Cardiac fibroblast (primary cell): Measurements from ENCODE around the gene EME2.
A peak's percentile ranks its signal among the peaks of the same experiment; 100 is the strongest.

ENCODE experiments used
- DNase-seq, 2 donors: peaks; one replicate each; pipeline versions ENCODE4 v3.0.0 to v3.0.0-alpha.2; 2010; ENCODE audit warnings: low read depth in 2 of 2
- H3K4me3 ChIP-seq, 2 donors: replicated peaks in 1 of 2; 1 replicate in 1 of 2; 2 replicates in 1 of 2; pipeline ENCODE4 v1.5.1; 2011; ENCODE audit warnings: low read depth in 2 of 2, low read length in 2 of 2, mild to moderate bottlenecking in 2 of 2, moderate library complexity in 1 of 2
- CTCF ChIP-seq: IDR thresholded peaks from one replicate; pipeline ENCODE4 v1.5.1; 2011; ENCODE audit warnings: low read depth, mild to moderate bottlenecking, low read length, inconsistent platforms

The EME2 gene

DNA sequence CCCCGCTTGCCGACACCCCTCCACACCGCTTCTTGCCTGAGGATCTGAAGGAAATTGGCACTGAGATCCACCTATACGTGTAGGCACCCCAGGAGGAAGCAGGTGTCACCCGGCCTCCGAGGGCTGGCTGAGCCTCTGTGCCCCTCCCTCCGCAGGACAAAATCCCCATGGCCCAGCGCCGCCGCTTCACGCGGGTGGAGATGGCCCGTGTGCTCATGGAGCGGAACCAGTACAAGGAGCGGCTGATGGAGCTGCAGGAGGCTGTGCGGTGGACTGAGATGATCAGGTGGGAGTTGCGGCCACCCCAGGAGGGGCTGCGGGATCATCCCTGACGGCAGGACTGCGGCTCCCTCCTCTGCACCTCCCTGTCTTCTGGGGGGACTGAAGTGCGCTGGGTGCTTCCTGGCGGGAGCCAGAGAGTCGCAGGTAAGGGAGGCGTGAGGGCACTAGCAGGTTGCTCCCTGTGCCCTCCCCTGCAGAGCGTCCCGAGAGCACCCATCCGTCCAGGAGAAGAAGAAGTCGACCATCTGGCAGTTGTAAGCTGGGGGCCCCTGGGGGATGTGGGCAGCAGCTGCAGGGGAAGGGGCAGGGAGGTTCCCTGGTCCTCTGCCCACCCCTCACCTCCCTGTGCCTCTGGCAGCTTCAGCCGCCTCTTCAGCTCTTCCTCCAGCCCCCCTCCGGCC, 10.3 kb upstream of the EME2 start:
- DNase-seq = no peak
- no peak overlapping the region for H3K4me3 ChIP-seq
- TF ChIP-seq CTCF = no peak

GRCh38 chr16:1762879-1763520, 9.6 kb upstream of the EME2 start:
- TF ChIP-seq CTCF = no peak
- no peak overlapping the region for H3K4me3 ChIP-seq
- DNase-seq = no peak

DNA sequence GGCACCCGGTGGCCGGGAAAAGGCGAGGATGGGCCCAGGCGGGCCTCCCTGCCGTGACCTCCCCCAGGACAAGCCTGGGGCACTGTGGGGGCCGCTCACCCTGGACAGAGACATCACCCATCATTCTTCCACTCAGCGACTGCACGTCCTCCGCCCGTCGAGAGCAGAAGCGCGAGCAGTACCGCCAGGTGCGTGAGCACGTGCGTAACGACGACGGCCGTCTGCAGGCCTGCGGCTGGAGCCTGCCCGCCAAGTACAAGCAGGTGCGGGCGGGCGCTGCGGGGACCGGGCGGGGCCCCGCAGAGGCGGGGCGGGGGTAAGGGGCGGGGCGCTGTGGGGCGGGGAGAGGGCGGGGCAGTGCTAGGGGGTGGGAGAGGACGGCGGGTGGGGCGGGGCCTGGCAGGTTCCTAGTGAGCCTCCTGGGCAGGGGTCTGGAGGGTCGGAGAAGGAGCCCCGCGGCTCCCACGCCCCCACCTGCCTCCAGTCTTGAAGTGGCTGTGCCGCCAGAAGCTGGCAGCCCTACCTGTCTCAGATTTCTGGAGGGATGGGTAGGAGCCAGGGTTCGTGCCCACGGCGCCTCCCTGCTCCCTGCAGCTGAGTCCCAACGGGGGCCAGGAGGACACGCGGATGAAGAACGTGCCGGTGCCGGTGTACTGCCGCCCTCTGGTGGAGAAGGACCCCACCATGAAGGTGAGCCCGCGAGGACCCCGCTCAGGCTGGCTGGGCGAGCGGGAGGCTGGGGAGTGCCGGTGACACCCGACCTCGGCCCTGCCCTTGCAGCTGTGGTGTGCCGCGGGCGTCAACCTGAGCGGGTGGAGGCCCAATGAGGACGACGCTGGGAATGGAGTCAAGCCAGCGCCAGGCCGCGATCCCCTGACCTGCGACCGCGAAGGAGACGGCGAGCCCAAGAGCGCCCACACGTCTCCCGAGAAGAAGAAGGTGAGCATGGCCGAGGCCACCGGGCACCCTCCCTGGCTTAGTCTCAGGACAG, 8.8 kb upstream of the EME2 start:
- H3K4me3 ChIP-seq = no peak overlapping the region
- peak; percentile 35 for TF ChIP-seq CTCF
- DNase-seq = peak; percentile 24 to 32

GRCh38 chr16:1764971-1765370, 7.6 kb upstream of the EME2 start:
- DNase-seq = no peak
- no peak for TF ChIP-seq CTCF
- H3K4me3 ChIP-seq = no peak overlapping the region

GRCh38 chr16:1765826-1766225, 6.8 kb upstream of the EME2 start:
- DNase-seq = no peak
- no peak for TF ChIP-seq CTCF
- H3K4me3 ChIP-seq = no peak overlapping the region

DNA sequence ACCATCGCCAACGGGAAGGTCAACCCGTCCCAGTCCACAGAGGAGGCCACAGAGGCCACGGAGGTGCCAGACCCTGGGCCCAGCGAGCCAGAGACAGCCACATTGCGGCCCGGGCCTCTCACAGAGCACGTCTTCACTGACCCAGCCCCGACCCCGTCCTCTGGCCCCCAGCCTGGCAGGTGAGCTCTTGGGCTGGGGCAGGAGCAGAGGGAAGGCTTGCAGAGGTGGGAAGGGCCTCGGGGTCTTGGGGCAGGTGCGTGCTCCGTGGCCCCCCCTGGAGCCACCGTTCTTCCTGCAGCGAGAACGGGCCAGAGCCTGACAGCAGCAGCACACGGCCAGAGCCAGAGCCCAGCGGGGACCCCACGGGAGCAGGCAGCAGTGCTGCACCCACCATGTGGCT, 6.4 kb upstream of the EME2 start:
- DNase-seq = no peak
- no peak for TF ChIP-seq CTCF
- no peak overlapping the region for H3K4me3 ChIP-seq
